CD4-positive, alpha-beta memory T cell (primary cell): ENCODE measurements around the gene MYT1. TPM values are rescaled to one million over a fixed set of nuclear protein-coding genes. Genes with fewer than 3 reads are reported as not detected.

ENCODE experiments used
- polyA plus RNA-seq, 2 donors: library from polyadenylated mRNA; unstranded; fragments of 300-500 nt; fragmentation: Illumina TruSeq; gene quantifications; one replicate each; pipeline ENCODE4 v1.2.3, GENCODE V29; 2021
- total RNA-seq, 2 experiments: library from RNA; stranded (reverse); gene quantifications; one replicate each; pipeline ENCODE4 v1.2.3, GENCODE V29; 2021

MYT1 gene
- total and polyA plus RNA-seq, 4 experiments from 2014 or later, result not detected

Other genes starting within 250 kb of the MYT1 start
- gene UCKL1, start 208.0 kb upstream of the MYT1 start, total RNA-seq, result 10 to 100 TPM; 53.7 to 55.1 TPM
- gene UCKL1, start 208.0 kb upstream of the MYT1 start, polyA plus RNA-seq, result 10 to 100 TPM; 26.2 to 31.8 TPM
- 10 to 100 TPM; 20.7 to 22.0 TPM for gene ZNF512B, start 194.5 kb upstream of the MYT1 start, total RNA-seq
- 1 to 10 TPM in 1 of 2 donors, under 1 TPM in 1; 0.20 to 1.7 TPM for gene ZNF512B, start 194.5 kb upstream of the MYT1 start, polyA plus RNA-seq
- 1 to 10 TPM; 7.4 to 7.5 TPM for gene SAMD10, start 184.8 kb upstream of the MYT1 start, total RNA-seq
- gene SAMD10, start 184.8 kb upstream of the MYT1 start, polyA plus RNA-seq, result 10 to 100 TPM in 1 of 2 donors, 1 to 10 TPM in 1; 9.7 to 13.0 TPM
- gene PRPF6, start 183.3 kb upstream of the MYT1 start, total RNA-seq, result 10 to 100 TPM; 86.4 to 88.7 TPM
- gene PRPF6, start 183.3 kb upstream of the MYT1 start, polyA plus RNA-seq, result 100 to 1,000 TPM in 1 of 2 donors, 10 to 100 TPM in 1; 63.8 to 101 TPM
- gene C20orf204, start 128.3 kb upstream of the MYT1 start, total RNA-seq, result 1 to 10 TPM; 3.7 to 4.1 TPM
- gene C20orf204, start 128.3 kb upstream of the MYT1 start, polyA plus RNA-seq, result under 1 TPM in 1 of 2 donors, not detected in 1; 0.22 TPM
- gene SOX18, start 114.8 kb upstream of the MYT1 start, total RNA-seq, result not detected
- gene SOX18, start 114.8 kb upstream of the MYT1 start, polyA plus RNA-seq, result not detected
- gene TCEA2, start 101.3 kb upstream of the MYT1 start, total RNA-seq, result 10 to 100 TPM; 43.3 to 45.9 TPM
- gene TCEA2, start 101.3 kb upstream of the MYT1 start, polyA plus RNA-seq, result 10 to 100 TPM; 24.6 to 27.9 TPM
- gene RGS19, start 84.9 kb upstream of the MYT1 start, total RNA-seq, result 10 to 100 TPM; 35.0 to 35.6 TPM
- gene RGS19, start 84.9 kb upstream of the MYT1 start, polyA plus RNA-seq, result 100 to 1,000 TPM; 112 to 116 TPM
- gene OPRL1, start 84.4 kb upstream of the MYT1 start, total RNA-seq, result 1 to 10 TPM in 1 of 2 experiments, under 1 TPM in 1; 0.87 to 1.1 TPM
- gene OPRL1, start 84.4 kb upstream of the MYT1 start, polyA plus RNA-seq, result 1 to 10 TPM in 1 of 2 donors, under 1 TPM in 1; 0.68 to 1.1 TPM
- gene LKAAEAR1, start 80.1 kb upstream of the MYT1 start, total RNA-seq, result under 1 TPM in 1 of 2 experiments, not detected in 1; 0.39 TPM
- under 1 TPM; 0.30 to 0.63 TPM for gene LKAAEAR1, start 80.1 kb upstream of the MYT1 start, polyA plus RNA-seq
- gene NPBWR2, start 56.9 kb upstream of the MYT1 start, total RNA-seq, result not detected
- not detected for gene NPBWR2, start 56.9 kb upstream of the MYT1 start, polyA plus RNA-seq
- 100 to 1,000 TPM; 187 to 196 TPM for gene PCMTD2, start 91.3 kb downstream of the MYT1 start, total RNA-seq
- 100 to 1,000 TPM in 1 of 2 donors, 10 to 100 TPM in 1; 52.5 to 111 TPM for gene PCMTD2, start 91.3 kb downstream of the MYT1 start, polyA plus RNA-seq